ENCODE measurements around the gene RPIA. TPM values are rescaled to one million over a fixed set of nuclear protein-coding genes. Genes with fewer than 3 reads are reported as not detected.

Gene RPIA
- total and polyA plus RNA-seq, 2 of the 13 experiments (the other 11 are each of a cell fraction or from before 2014, with no cell fraction given) = 13.3 to 23.9 TPM

DNA sequence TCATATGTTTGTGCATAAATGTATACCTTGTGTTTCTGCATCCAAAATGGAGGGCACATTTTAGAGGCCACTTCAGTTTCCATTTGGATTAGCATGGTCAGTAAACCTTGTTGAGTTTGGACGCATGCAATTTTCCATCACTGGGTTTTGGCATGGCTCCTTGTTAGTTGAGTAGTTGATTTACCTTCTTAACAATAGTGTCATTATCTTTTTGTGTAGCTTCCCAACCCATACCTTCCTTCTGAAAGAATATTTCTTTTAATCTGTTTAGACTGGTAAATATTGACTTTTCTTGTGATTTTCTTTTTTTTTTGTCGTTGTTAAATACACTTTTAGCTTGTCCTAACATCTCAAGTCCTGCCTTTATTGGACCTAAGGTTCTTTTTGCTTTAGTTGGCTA, 15.5 kb downstream of the RPIA start:
- Histone ChIP-seq H2AFZ (ENCODE audit: low read length) (no peak overlapping the region), H3K27me3 (ENCODE audit: control insufficient read depth in 1 of 2, insufficient read depth in 2 of 2, low read length in 2 of 2) (no peaks in the 10 kb centered on the region), H4K20me1 (ENCODE audit: insufficient read depth, low read length) (no peaks in the 10 kb centered on the region), H3K27ac (ENCODE audit: extremely low read length, insufficient read depth, low read length) (no peak overlapping the region), H3K4me1 (ENCODE audit: insufficient read depth, low read length) (peaks cover 31% of the 10 kb centered on the region), H3K36me3 (replicated peaks in 1 of 2; ENCODE audit: control insufficient read depth in 1 of 2, insufficient read depth in 2 of 2, low read length in 2 of 2) (peaks cover 0 to 27% of the 10 kb centered on the region in 2 experiments; a peak in 4 of 5 replicates), H3K4me2 (ENCODE audit: low read depth, low read length) (peak overlapping the region; percentile 16), H3K9me3 (ENCODE audit: low read length) (no peaks in the 10 kb centered on the region), H3K9ac (ENCODE audit: insufficient read depth, low read depth, low read length) (no peak overlapping the region), H3K79me2 (ENCODE audit: insufficient read depth, low read length) (no peaks in the 10 kb centered on the region), H3K4me3 (replicated peaks in 1 of 3; ENCODE audit: insufficient read depth in 1 of 3, low read depth in 2 of 3, low read length in 3 of 3) (no peak overlapping the region; a peak in 1 of 6 replicates)
- peak; percentile 71 for ATAC-seq
- in situ Hi-C loops (cut with HindIII; ENCODE audit: extremely low pct_ligation_motif_present, low pct_unique_long_range_greater_than_20kb) (no loop called here), intact Hi-C loops (cut with micrococcal nuclease; ENCODE audit: unreplicated experiment) (loop anchor here (1.0 to 2.0 kb wide), 2 partner anchors 13 to 16 kb away; partner anchors contain the start of gene RPIA)
- POLR2A ChIA-PET = interaction anchor here (0.8 to 1.5 kb wide), 3 partner anchors 10 to 13 kb away, joined by 3 to 5 read pairs (median 3); no protein-coding TSS in a partner anchor
- DNase-seq (ENCODE audit: low spot score) = peak; percentile 80
- no TSS peak for BruUV-seq (replicated peaks)
- FAIRE-seq = no peak
- WGBS (ENCODE audit: low lambda C conversion rate) = 16% methylated on average over 2 of the region's 2 CpGs
- CTCF ChIA-PET (ENCODE audit: low intra/inter-chr PET ratio, low total read pairs) = no interaction called here
- TF ChIP-seq, protein P1, sequence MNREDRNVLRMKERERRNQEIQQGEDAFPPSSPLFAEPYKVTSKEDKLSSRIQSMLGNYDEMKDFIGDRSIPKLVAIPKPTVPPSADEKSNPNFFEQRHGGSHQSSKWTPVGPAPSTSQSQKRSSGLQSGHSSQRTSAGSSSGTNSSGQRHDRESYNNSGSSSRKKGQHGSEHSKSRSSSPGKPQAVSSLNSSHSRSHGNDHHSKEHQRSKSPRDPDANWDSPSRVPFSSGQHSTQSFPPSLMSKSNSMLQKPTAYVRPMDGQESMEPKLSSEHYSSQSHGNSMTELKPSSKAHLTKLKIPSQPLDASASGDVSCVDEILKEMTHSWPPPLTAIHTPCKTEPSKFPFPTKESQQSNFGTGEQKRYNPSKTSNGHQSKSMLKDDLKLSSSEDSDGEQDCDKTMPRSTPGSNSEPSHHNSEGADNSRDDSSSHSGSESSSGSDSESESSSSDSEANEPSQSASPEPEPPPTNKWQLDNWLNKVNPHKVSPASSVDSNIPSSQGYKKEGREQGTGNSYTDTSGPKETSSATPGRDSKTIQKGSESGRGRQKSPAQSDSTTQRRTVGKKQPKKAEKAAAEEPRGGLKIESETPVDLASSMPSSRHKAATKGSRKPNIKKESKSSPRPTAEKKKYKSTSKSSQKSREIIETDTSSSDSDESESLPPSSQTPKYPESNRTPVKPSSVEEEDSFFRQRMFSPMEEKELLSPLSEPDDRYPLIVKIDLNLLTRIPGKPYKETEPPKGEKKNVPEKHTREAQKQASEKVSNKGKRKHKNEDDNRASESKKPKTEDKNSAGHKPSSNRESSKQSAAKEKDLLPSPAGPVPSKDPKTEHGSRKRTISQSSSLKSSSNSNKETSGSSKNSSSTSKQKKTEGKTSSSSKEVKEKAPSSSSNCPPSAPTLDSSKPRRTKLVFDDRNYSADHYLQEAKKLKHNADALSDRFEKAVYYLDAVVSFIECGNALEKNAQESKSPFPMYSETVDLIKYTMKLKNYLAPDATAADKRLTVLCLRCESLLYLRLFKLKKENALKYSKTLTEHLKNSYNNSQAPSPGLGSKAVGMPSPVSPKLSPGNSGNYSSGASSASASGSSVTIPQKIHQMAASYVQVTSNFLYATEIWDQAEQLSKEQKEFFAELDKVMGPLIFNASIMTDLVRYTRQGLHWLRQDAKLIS (CRISPR knock-in tag; IDR thresholded peaks at IDR 0.05) = no peak
- TF ChIP-seq HOXD1 (CRISPR knock-in tag; IDR thresholded peaks at IDR 0.05) = no peak
- TF ChIP-seq, protein P2, sequence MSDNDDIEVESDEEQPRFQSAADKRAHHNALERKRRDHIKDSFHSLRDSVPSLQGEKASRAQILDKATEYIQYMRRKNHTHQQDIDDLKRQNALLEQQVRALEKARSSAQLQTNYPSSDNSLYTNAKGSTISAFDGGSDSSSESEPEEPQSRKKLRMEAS (IDR thresholded peaks at IDR 0.05) = peak; percentile 22; the same call in 1 of the 2 replicates
- TF ChIP-seq EEA1 (CRISPR knock-in tag; IDR thresholded peaks at IDR 0.05; ENCODE audit: borderline replicate concordance) = no peak
- TF ChIP-seq FOXA1 (IDR thresholded peaks at IDR 0.05) = peak; percentile 71
- TF ChIP-seq FOXA1 (CRISPR knock-in tag; IDR thresholded peaks at IDR 0.05) = peak; percentile 53; the same call in 1 of the 2 replicates
- TF ChIP-seq, protein P3, sequence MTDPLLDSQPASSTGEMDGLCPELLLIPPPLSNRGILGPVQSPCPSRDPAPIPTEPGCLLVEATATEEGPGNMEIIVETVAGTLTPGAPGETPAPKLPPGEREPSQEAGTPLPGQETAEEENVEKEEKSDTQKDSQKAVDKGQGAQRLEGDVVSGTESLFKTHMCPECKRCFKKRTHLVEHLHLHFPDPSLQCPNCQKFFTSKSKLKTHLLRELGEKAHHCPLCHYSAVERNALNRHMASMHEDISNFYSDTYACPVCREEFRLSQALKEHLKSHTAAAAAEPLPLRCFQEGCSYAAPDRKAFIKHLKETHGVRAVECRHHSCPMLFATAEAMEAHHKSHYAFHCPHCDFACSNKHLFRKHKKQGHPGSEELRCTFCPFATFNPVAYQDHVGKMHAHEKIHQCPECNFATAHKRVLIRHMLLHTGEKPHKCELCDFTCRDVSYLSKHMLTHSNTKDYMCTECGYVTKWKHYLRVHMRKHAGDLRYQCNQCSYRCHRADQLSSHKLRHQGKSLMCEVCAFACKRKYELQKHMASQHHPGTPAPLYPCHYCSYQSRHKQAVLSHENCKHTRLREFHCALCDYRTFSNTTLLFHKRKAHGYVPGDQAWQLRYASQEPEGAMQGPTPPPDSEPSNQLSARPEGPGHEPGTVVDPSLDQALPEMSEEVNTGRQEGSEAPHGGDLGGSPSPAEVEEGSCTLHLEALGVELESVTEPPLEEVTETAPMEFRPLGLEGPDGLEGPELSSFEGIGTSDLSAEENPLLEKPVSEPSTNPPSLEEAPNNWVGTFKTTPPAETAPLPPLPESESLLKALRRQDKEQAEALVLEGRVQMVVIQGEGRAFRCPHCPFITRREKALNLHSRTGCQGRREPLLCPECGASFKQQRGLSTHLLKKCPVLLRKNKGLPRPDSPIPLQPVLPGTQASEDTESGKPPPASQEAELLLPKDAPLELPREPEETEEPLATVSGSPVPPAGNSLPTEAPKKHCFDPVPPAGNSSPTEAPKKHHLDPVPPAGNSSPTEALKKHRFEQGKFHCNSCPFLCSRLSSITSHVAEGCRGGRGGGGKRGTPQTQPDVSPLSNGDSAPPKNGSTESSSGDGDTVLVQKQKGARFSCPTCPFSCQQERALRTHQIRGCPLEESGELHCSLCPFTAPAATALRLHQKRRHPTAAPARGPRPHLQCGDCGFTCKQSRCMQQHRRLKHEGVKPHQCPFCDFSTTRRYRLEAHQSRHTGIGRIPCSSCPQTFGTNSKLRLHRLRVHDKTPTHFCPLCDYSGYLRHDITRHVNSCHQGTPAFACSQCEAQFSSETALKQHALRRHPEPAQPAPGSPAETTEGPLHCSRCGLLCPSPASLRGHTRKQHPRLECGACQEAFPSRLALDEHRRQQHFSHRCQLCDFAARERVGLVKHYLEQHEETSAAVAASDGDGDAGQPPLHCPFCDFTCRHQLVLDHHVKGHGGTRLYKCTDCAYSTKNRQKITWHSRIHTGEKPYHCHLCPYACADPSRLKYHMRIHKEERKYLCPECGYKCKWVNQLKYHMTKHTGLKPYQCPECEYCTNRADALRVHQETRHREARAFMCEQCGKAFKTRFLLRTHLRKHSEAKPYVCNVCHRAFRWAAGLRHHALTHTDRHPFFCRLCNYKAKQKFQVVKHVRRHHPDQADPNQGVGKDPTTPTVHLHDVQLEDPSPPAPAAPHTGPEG (CRISPR knock-in tag; IDR thresholded peaks at IDR 0.05) = no peak
- TF ChIP-seq FOXP1 (IDR thresholded peaks at IDR 0.05) = no peak
- TF ChIP-seq FOXP1 (CRISPR knock-in tag; IDR thresholded peaks at IDR 0.05) = peak; percentile 65; the same call in 1 of the 2 replicates
- TF ChIP-seq ZNF331 (CRISPR knock-in tag; IDR thresholded peaks at IDR 0.05) = no peak
- TF ChIP-seq FOXA3 (CRISPR knock-in tag; IDR thresholded peaks at IDR 0.05) = peak; percentile 92
- no peak for TF ChIP-seq NR1H2 (CRISPR knock-in tag; IDR thresholded peaks at IDR 0.05; ENCODE audit: borderline replicate concordance, low read depth)
- TF ChIP-seq GFI1 (CRISPR knock-in tag; IDR thresholded peaks at IDR 0.05; ENCODE audit: borderline replicate concordance) = peak; percentile 53; the same call in 1 of the 2 replicates
- TF ChIP-seq ZSCAN29 (CRISPR knock-in tag; conservative IDR thresholded peaks at IDR 0.05) = no peak

Measured in HepG2 (cell line).